ENCODE measurements around the gene GFY. TPM values are rescaled to one million over a fixed set of nuclear protein-coding genes. Genes with fewer than 3 reads are reported as not detected.

The GFY gene
- total and polyA plus RNA-seq, 2 donors (not counting 3 experiments of a cell fraction or from before 2014, with no cell fraction given), result not detected

GRCh38 chr19:49419173-49419572, 6.0 kb upstream of the GFY start:
- Histone ChIP-seq H3K79me2 (ENCODE audit: control insufficient read depth, insufficient read depth, low read length) (no peaks in the 10 kb centered on the region), H4K20me1 (replicated peaks; ENCODE audit: control insufficient read depth, extremely low read depth, insufficient read depth, low read length) (no peaks in the 10 kb centered on the region), H3K36me3 (ENCODE audit: control insufficient read depth in 2 of 2, extremely low read depth in 1 of 2, insufficient read depth in 2 of 2, low read length in 2 of 2) (no peaks in the 10 kb centered on the region), H2AFZ (ENCODE audit: low read depth, low read length) (no peak overlapping the region), H3K4me2 (ENCODE audit: insufficient read depth, low read length) (no peak overlapping the region), H3K4me3 (replicated peaks in 1 of 3; ENCODE audit: insufficient read depth in 1 of 3, low read depth in 1 of 3, low read length in 3 of 3) (no peak overlapping the region), H3K9me3 (replicated peaks; ENCODE audit: control insufficient read depth, insufficient read depth, low read length) (no peaks in the 10 kb centered on the region), H3K9me1 (replicated peaks; ENCODE audit: control insufficient read depth, extremely low read depth, insufficient read depth, low read length) (no peaks in the 10 kb centered on the region), H3K9ac (replicated peaks; ENCODE audit: extremely low read depth, insufficient read depth, low read length) (no peak overlapping the region), H3K27me3 (ENCODE audit: control insufficient read depth in 2 of 2, insufficient read depth in 2 of 2, low read length in 2 of 2) (peaks cover 43 to 61% of the 10 kb centered on the region in 2 experiments), H3K4me1 (ENCODE audit: control insufficient read depth, extremely low read depth, insufficient read depth, low read length) (no peaks in the 10 kb centered on the region), H3K27ac (ENCODE audit: insufficient read depth, low read depth, low read length) (no peak overlapping the region)
- no peak for DNase-seq (ENCODE audit: low read depth, low spot score)
- no peak for FAIRE-seq
- POLR2A ChIA-PET, result no interaction called here
- TF ChIP-seq EZH2 (IDR thresholded peaks at IDR 0.05; ENCODE audit: borderline replicate concordance, low read depth, low read length, severe bottlenecking) (no peak), FOS (IDR thresholded peaks at IDR 0.05; ENCODE audit: borderline replicate concordance, insufficient read depth, low read length) (no peak), POLR2AphosphoS5 (IDR thresholded peaks at IDR 0.05; ENCODE audit: insufficient read depth, low read depth, low read length) (no peak), POLR2A (IDR thresholded peaks at IDR 0.05; ENCODE audit: low read depth, low read length) (no peak), MYC (IDR thresholded peaks at IDR 0.05; ENCODE audit: low read depth, low read length) (no peak), GATA2 (IDR thresholded peaks at IDR 0.05; ENCODE audit: insufficient read depth, insufficient read length, low read depth, low read length) (no peak), CTCF (IDR thresholded peaks at IDR 0.05; ENCODE audit: extremely low read depth in 1 of 2, insufficient read depth in 1 of 2, low read depth in 1 of 2, low read length in 2 of 2) (no peak), JUN (IDR thresholded peaks at IDR 0.05; ENCODE audit: borderline replicate concordance, insufficient read depth, insufficient read length, low read depth) (no peak), MAX (IDR thresholded peaks at IDR 0.05; ENCODE audit: insufficient read depth, insufficient read length) (no peak)
- intact Hi-C loops (cut with micrococcal nuclease) (no loop called here), dilution Hi-C loops (cut with MboI; ENCODE audit: extremely low pct_ligation_motif_present, low sequenced_read_pairs) (no loop called here)
- no TSS peak for BruUV-seq (replicated peaks)
- CTCF ChIA-PET, result interaction anchor here (0.9 to 1.2 kb wide), 2 partner anchors 8 to 17 kb away, joined by 3 to 4 read pairs; no protein-coding TSS in a partner anchor

All from endothelial cell of umbilical vein (primary cell).